A673 (cell line): Measurements from ENCODE around the gene NRXN3. TPM values are rescaled to one million over a fixed set of nuclear protein-coding genes. Genes with fewer than 3 reads are reported as not detected.

Experiments
- BruUV-seq: library from RNA; stranded (reverse); fragments of 400-500 nt; replicated peaks from 2 replicates; lab custom pipeline; 2021; lab: Mats Ljungman, UMichigan
- CTCF ChIA-PET: fragments of 300-600 bp; sonication (Branson Sonifier 250); formaldehyde crosslinking; loops from one replicate; lab custom pipeline; 2022; ENCODE audit warnings: antibody characterized with exemption; lab: Charles Lee
- POLR2A ChIA-PET: fragments of 300-600 bp; sonication (Branson Sonifier 250); formaldehyde crosslinking; loops from one replicate; lab custom pipeline; 2022; ENCODE audit warnings: antibody characterized with exemption; ENCODE audit not compliant: low non-redundant PET; lab: Charles Lee
- DNase-seq: peaks from one replicate; pipeline ENCODE4 v3.0.0-alpha.2; 2015; ENCODE audit warnings: low spot score
- H3K27ac ChIP-seq: fragments of 200-600 bp; sonication (generic); 2 replicates; pipeline ENCODE4 v1.5.1; 2016; ENCODE audit warnings: mixed run types, low read depth, mild to moderate bottlenecking, mixed read lengths, antibody characterized with exemption, low read length; ENCODE audit not compliant: poor library complexity, severe bottlenecking
- H3K27me3 ChIP-seq: fragments of 200-600 bp; sonication (generic); replicated peaks from 2 replicates; pipeline ENCODE4 v1.6.1; 2017; ENCODE audit warnings: mixed run types, low read depth, mild to moderate bottlenecking, mixed read lengths, antibody characterized with exemption, low read length; ENCODE audit not compliant: insufficient read depth, poor library complexity
- H3K36me3 ChIP-seq: fragments of 200-600 bp; sonication (generic); 2 replicates; pipeline ENCODE4 v1.6.1; 2016; ENCODE audit warnings: mixed run types, mild to moderate bottlenecking, mixed read lengths, antibody characterized with exemption, low read length; ENCODE audit not compliant: insufficient read depth, poor library complexity, severe bottlenecking
- H3K4me1 ChIP-seq: fragments of 200-600 bp; sonication (generic); 2 replicates; pipeline ENCODE4 v1.6.1; 2017; ENCODE audit warnings: mixed run types, mild to moderate bottlenecking, mixed read lengths, antibody characterized with exemption, low read length; ENCODE audit not compliant: insufficient read depth, poor library complexity, severe bottlenecking
- H3K4me3 ChIP-seq: fragments of 200-600 bp; sonication (generic); 2 replicates; pipeline ENCODE4 v1.5.1; 2016; ENCODE audit warnings: low read depth, mixed run types, mild to moderate bottlenecking, mixed read lengths, low read length; ENCODE audit not compliant: poor library complexity, severe bottlenecking
- H3K9me3 ChIP-seq: fragments of 200-600 bp; sonication (generic); 2 replicates; pipeline ENCODE4 v1.6.1; 2016; ENCODE audit warnings: mixed run types, low read depth, mild to moderate bottlenecking, mixed read lengths, antibody characterized with exemption, low read length; ENCODE audit not compliant: poor library complexity, severe bottlenecking
- CTCF ChIP-seq: fragments of 300-800, 200-600 bp; sonication (generic); conservative IDR thresholded peaks from 2 replicates; pipeline ENCODE4 v1.5.1; 2017; ENCODE audit warnings: low read depth, mild to moderate bottlenecking, antibody characterized with exemption, low read length, moderate library complexity, mixed read lengths
- EZH2 ChIP-seq: fragments of 200-600 bp; sonication (generic); IDR thresholded peaks from 2 replicates; pipeline ENCODE4 v1.6.1; 2017; ENCODE audit warnings: borderline replicate concordance, low read depth, mild to moderate bottlenecking, mixed read lengths, antibody characterized with exemption, low read length; ENCODE audit not compliant: poor library complexity, severe bottlenecking
- intact Hi-C: fragments of 100-400 bp; cut with micrococcal nuclease; formaldehyde crosslinking; loops from one replicate; pipeline ENCODE4 v1.10.0; 2022; ENCODE audit not compliant: unreplicated experiment
- total RNA-seq: library from RNA; stranded (reverse); gene quantifications from 2 replicates; pipeline ENCODE4 v1.2.3, GENCODE V29; 2021

NRXN3 gene
- total RNA-seq, 1 experiment from 2014 or later: 0.21 TPM

GRCh38 chr14:78327426-78328221 is 157.5 kb downstream of the NRXN3 start:
- no peak for TF ChIP-seq CTCF
- TF ChIP-seq EZH2: no peak
- POLR2A ChIA-PET: no interaction called here
- CTCF ChIA-PET: no interaction called here

DNA sequence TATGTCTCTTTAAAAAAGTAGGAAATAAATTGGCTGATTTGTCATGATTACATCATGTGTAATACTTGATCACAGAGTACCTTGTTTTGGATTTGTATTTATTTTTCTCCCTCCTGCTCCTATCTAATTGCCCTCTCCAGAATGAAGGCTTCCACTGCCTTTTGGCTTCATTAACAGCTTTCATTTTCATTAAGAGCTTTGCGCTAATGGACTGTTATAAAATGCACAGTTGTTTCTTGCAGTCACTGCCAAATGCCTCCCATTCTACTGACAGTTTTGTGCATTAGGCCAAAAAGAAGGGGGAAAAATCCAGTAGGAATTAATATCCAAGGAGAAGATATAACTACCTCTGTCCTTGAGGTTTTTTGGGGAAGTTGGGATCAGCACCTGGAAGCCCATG is 159.2 kb downstream of the NRXN3 start:
- Histone ChIP-seq H3K4me3 (no peak overlapping the region), H3K9me3 (no peaks in the 10 kb centered on the region), H3K27ac (no peak overlapping the region), H3K27me3 (peaks cover 4% of the 10 kb centered on the region), H3K36me3 (no peaks in the 10 kb centered on the region), H3K4me1 (no peaks in the 10 kb centered on the region)
- ChIA-PET POLR2A (no interaction called here), CTCF (no interaction called here)
- intact Hi-C loops: no loop called here
- TF ChIP-seq EZH2 (no peak), CTCF (no peak)
- no peak for DNase-seq
- no TSS peak for BruUV-seq

More at GRCh38 chr14:78327426-78328221, 157.5 kb downstream of the NRXN3 start:
- BruUV-seq: no TSS peak
- no peak overlapping the region for H3K27ac ChIP-seq
- no peaks in the 10 kb centered on the region for H3K4me1 ChIP-seq
- H3K27me3 ChIP-seq: peaks cover 11% of the 10 kb centered on the region
- H3K9me3 ChIP-seq: no peaks in the 10 kb centered on the region
- intact Hi-C loops: no loop called here
- H3K36me3 ChIP-seq: no peaks in the 10 kb centered on the region
- DNase-seq: no peak
- no peak overlapping the region for H3K4me3 ChIP-seq

DNA sequence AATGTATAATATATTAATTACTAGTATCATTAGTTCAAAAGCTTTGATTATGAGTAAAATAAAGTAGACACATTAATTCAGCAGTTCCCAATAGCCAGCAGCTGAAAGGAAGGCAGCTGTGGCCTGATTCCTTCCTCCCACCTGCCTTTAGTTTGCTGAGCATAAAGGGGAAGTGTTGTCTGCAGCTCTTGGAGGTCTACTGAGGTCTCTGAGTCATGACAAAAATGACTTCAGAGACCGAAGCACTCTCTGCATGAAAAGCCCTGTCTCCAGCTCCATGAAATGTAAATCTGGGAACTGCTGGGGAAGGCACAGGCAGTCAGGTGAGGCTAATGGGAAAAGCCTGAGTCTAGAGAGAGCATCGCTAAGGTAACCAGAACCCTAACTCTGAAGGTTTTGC is 165.4 kb downstream of the NRXN3 start:
- POLR2A ChIA-PET: no interaction called here
- TF ChIP-seq EZH2 (no peak), CTCF (no peak)
- no TSS peak for BruUV-seq
- Histone ChIP-seq H3K27me3 (peaks cover 6% of the 10 kb centered on the region), H3K4me1 (no peaks in the 10 kb centered on the region), H3K4me3 (no peak overlapping the region), H3K9me3 (no peaks in the 10 kb centered on the region), H3K36me3 (no peaks in the 10 kb centered on the region), H3K27ac (no peak overlapping the region)
- CTCF ChIA-PET: no interaction called here
- intact Hi-C loops: no loop called here
- DNase-seq: no peak
